DMS79 treated with DMSO at 0.1 percent for 48 hours (cell line): ENCODE data around the gene ADGRB2.

Source experiments
- DNase-seq: peaks from one replicate; lab custom pipeline; 2025; lab: John Stamatoyannopoulos, UW

ADGRB2 gene

GRCh38 chr1:31702836-31703404 lies 61.2 kb downstream of the ADGRB2 start:
- DNase-seq, result no peak

DNA sequence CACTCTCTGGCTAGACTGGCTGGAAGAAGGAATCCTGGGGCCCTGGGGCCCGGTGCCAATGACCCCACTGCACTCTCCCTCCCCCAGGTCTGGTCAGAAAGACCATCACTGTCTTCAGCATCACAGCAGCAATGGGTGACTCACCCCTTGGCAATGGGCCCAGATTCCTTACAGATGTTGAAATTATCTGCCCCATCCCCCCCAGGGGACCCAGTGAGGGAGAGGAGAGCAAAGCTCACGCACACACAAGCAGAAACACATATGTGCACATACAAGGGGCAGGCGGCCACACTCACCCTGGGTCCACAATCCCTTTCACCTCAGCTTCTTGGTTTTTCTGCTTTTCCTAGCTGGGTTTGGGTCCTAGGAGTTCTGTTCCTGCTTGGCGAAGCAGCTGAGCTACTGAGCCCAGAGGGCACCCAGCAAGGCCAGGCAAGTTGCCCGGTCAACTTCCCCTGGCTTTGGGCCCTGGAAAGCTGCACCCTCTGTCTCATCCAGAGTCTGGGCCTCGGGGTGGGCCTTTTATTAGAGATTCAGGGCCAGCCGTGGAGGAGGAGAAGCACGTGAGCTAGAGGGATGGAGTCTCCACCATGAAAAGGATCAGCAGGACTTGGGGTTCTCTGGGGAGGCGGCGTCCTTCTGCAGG lies 62.9 kb downstream of the ADGRB2 start:
- peak; percentile 44 for DNase-seq

- peak; percentile 44 for DNase-seq
Observed at GRCh38 chr1:31700468-31701090, 63.6 kb downstream of the ADGRB2 start.

DNA sequence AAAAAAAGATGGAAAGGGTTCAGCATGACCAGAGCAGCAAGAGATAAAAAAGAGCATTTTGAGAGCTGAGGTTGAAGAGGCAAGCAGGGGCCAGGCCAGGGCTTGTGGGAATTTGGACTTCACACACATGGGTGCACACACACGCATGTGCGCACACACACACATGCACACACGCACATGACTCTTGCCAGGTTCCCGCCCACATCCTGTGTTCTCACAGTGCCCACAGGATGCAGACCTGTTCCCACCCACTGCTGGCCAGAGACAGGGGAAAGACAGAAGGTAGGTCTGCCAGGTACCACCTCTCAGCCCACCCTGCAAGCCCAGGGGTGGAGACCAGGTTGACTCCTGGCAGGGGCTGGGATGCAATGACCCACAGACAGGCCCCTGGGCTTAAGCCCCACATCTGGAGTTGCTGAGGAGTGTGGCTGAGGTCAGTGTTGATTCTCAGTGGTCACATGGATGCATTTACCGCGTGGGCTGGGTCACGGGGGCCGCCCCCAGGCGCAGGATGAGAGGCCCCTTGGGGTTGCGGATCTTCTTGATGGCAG lies 64.7 kb downstream of the ADGRB2 start:
- DNase-seq, result no peak

DNA sequence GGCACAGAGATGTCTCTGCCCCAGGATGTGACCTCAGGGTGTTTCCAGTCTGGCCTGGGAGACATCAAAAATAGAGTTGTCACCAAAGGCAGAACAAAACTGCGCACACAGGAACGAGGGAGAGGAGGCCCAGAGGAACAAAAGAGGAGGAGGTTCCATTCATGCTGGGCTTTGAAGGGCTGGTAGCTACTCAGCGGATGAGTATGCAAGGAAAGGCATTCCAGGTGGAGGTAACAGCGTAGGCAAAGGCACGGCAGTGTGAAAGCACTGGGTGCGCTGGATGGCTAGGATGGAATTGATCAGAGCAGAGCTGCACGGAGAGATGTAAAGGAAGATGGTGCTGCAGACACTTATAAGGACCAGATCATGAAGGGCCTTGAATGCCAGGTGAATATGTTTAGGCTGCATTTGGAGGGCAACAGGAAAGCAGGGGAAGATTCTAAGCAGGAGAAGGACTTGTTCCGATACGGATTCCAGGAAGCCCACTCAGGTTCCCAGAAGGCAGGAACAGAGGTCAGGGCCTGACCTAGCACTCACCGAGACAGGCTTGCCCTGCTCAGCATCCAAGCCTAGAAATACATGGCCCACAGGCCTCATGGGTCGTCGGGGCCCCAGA lies 66.7 kb downstream of the ADGRB2 start:
- DNase-seq, result no peak

DNA sequence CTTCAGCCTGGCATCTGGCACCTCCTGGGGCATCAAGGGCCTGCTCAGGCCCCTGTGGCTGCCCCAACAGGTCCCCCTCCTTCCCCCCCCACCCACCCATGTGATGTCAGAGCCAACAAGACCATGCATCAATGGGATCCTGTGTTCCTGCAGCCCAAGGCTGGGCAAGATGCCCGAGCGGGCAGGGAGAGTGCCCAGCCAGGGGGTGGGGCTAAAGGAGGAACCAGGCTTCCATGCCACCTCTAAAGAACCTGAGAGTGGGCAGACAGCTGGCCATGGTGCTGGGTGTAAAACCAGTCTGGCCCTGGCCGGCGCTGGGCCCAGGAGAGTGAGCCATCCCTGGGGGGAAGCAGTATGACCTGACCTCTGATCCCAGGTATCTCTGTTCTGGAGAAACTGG lies 67.9 kb downstream of the ADGRB2 start:
- peak; percentile 41 for DNase-seq

GRCh38 chr1:31695327-31695726 lies 68.8 kb downstream of the ADGRB2 start:
- DNase-seq, result no peak

DNA sequence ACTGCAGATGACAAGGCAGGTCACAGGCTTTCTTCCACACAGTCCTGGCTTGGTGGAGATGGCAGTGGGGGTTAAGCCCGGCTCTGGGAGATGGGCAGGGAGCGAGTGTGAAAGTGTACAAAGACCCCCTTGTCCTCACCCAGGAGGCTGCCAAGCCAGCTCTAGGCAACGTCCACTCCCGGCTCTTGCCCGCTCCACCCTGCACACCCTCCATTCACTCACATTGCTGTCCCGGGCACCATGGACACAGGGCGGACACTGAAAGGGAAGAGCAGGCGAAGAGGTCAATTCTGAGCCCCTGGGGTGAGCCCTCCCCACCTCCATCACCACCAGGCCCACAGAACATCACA lies 69.2 kb downstream of the ADGRB2 start:
- DNase-seq, result no peak

DNA sequence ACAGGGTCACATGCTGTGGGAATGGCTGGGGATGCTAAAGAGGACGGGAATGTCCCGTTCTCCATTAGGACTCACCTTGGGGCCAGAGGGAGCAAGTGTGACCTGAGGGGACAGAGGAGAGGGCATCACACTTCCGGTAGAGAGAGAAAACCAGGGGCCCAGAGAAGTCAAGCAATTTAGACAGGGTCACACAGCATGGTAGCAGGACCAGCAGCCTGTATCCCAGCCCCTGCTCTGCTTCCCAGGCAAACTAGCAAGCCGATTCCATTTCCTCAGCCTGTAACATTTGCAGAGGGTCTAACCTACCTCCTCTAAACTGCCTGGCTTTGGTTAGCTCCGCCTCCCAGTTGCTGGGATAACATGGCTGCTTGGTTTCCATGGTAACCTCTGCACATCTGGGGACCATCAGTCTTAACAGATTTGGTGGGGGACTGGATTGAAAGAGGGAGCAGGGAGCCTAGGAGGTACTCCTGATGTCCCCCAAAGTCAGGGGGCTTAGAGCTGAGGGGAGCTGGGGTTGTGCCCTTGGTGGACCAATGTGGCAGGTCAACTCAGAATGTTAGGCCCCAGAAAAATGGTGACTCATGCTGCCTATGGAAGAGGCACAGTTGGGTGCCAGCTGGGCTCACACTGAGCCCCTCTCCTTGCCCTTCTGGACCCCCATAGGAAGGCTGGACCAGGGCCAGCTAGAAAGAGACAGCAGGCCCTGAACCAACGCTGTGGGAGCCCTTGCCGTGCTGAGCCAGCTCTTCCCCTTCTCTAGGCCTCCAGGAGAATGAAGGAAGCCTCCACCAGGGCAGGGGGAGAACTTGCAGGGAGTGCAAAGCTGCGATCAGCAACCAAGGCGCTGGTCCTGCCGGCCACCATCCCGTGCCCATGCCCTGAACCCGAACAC lies 69.8 kb downstream of the ADGRB2 start:
- DNase-seq, result no peak

DNA sequence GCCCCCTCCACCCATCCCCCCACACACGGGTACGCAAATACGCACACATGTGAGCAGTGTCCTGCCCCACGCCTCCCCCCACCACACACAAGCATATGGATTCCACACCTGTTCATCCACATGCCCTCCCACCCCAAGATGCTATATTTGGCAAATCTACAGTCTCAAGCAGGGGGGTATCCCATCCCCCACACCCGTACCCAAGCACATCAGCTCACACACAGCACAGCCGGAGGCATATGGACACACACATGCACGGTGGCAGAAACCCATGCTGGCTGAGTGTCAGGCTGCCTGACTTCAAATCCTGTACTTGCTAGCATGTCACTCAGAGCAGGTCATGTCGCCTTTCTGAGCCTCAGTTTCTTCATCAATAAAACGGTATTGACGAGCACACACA lies 70.9 kb downstream of the ADGRB2 start:
- no peak for DNase-seq

DNA sequence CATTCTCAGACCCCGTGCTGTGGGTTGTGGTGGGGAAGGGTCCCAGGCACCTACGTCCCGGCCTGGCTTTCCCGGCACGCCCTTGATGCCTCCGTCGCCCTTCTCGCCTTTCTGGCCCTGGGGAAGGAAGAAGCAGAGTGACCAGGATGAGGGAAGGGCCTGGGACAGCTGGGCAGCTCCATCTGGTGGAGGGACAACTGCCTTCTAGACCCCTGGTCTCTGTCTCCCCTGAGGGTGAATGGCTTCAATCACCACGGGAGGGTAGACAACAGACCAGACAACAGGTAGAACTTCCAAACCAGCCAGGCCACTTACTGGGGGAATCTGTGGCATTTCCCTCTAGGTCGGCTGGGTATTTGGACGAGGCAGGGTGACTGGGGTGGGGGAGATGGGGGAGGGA lies 72.2 kb downstream of the ADGRB2 start:
- no peak for DNase-seq

DNA sequence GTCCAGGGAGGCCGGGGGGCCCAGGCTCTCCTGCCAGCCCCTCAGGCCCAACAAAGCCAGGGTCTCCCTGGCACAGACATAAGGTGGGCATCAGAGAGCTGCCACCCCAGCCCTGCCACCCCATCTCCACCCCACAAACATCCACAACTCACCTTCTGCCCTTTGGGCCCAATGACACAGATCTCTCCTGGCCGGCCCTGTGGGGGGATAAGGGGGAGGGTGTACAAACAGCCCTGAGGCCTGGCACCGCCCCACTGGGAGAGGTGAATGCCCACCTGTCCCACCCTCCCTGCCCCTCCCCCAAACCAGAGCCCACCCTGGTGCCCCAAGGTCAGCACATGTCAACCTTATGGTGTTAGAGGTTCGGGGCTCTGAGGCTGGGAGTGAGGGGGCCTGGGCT lies 72.7 kb downstream of the ADGRB2 start:
- DNase-seq, result no peak

DNA sequence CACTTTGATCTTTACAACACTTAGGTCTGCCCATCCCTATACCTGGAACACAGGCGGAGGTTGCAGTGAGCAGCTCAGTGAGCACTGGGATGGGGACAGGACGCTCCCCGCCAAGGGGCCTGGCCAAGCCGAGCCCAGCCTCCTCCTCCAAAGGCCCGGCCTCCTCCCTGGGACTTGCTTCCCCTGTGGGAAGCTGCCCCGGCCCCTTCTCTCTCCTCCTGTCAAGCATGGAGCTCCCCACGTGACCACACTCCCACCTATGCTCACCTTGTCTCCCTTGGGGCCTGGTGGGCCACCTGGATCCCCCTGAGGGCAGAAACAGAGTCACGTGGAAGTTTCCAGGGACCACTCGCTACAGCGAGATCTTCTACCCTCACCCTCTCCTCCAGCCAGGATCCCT lies 73.2 kb downstream of the ADGRB2 start:
- DNase-seq, result no peak

- DNase-seq, result no peak
Observed at GRCh38 chr1:31689854-31690253, 74.3 kb downstream of the ADGRB2 start.

- DNase-seq, result no peak
Observed at GRCh38 chr1:31689379-31689778, 74.8 kb downstream of the ADGRB2 start.

GRCh38 chr1:31688233-31688918 lies 75.8 kb downstream of the ADGRB2 start:
- no peak for DNase-seq

- DNase-seq, result no peak
Observed at GRCh38 chr1:31687601-31688000, 76.5 kb downstream of the ADGRB2 start.

DNA sequence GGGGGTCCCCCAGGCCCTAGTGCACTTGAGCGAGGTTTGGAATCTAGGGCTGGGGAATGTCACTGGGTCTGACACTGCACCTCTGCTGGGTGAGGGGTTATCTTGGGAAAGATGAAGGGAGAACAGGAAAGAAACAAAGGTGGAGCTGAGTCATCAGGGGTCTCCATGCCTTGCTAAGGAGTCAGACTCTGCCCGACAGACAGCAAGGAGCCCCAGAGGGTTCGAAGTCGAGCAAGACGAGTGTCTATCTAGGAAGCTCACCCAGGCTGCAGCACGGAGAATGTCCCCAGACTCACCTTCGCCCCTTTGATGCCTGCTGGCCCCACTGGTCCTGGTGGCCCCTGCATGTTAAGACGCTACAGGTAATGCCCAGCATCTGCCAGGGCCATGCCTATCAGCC lies 78.3 kb downstream of the ADGRB2 start:
- DNase-seq, result no peak

DNA sequence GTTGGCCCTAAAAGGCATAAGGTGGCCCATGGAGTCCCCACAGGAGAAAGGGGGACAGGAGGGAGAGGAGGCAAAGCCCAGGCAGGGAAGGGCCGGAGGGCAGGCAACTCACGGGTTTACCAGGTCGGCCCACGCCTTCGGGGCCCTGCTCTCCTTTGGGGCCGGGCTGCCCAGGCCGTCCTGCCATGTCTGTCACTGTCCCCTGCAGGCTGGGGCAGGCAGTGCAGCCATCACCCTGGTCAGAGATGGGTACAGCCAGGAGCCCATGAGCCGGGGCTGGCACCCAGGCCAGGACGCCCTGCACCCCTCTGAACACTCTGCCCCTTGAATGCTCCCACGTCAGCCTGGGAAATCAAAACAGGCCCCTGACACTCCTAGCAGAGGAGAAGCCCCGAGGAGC lies 80.1 kb downstream of the ADGRB2 start:
- no peak for DNase-seq

- DNase-seq, result no peak
Observed at GRCh38 chr1:31681415-31681814, 82.7 kb downstream of the ADGRB2 start.

GRCh38 chr1:31679676-31680230 lies 84.4 kb downstream of the ADGRB2 start:
- DNase-seq, result no peak
